MCF 10A (cell line): ENCODE data around the gene MSI2. TPM values are rescaled to one million over a fixed set of nuclear protein-coding genes. Genes with fewer than 3 reads are reported as not detected.

ENCODE experiments used
- BruUV-seq: library from RNA; stranded (reverse); fragments of 400-500 nt; replicated peaks from 2 replicates; lab custom pipeline; 2021; lab: Mats Ljungman, UMichigan
- CTCF ChIA-PET: fragments of 300-600 bp; sonication (Branson Sonifier 250); formaldehyde crosslinking; extraction: SDS; loops from one replicate; lab custom pipeline; 2021; ENCODE audit warnings: antibody characterized with exemption, inconsistent platforms; lab: Yijun Ruan, JAX
- POLR2A ChIA-PET: fragments of 300-600, 350-650 bp; sonication (Branson Sonifier 250); formaldehyde crosslinking; extraction: SDS; loops from one replicate; lab custom pipeline; 2020; ENCODE audit warnings: antibody characterized with exemption, inconsistent platforms; lab: Yijun Ruan, JAX
- DNase-seq: peaks from one replicate; pipeline ENCODE4 v3.0.0-alpha.2; 2018; ENCODE audit not compliant: unreplicated experiment
- H3K27ac Mint-ChIP-seq: one replicate; pipeline ENCODE4 v1.8.0; 2022; ENCODE audit warnings: mild to moderate bottlenecking, low read depth, mixed read lengths; ENCODE audit not compliant: unreplicated experiment
- H3K27me3 Mint-ChIP-seq: one replicate; pipeline ENCODE4 v1.8.0; 2022; ENCODE audit warnings: mixed read lengths; ENCODE audit not compliant: insufficient read depth, unreplicated experiment
- H3K36me3 Mint-ChIP-seq: one replicate; pipeline ENCODE4 v1.8.0; 2022; ENCODE audit warnings: mild to moderate bottlenecking, moderate library complexity, mixed read lengths; ENCODE audit not compliant: insufficient read depth, unreplicated experiment
- H3K4me1 Mint-ChIP-seq: one replicate; pipeline ENCODE4 v1.8.0; 2022; ENCODE audit warnings: mixed read lengths; ENCODE audit not compliant: insufficient read depth, unreplicated experiment
- H3K4me3 Mint-ChIP-seq: one replicate; pipeline ENCODE4 v1.8.0; 2022; ENCODE audit warnings: mild to moderate bottlenecking, moderate library complexity, mixed read lengths; ENCODE audit not compliant: unreplicated experiment
- H3K9me3 Mint-ChIP-seq: one replicate; pipeline ENCODE4 v1.8.0; 2022; ENCODE audit warnings: mixed read lengths; ENCODE audit not compliant: unreplicated experiment
- intact Hi-C: fragments of 100-400 bp; cut with micrococcal nuclease; formaldehyde crosslinking; loops from 2 replicates; pipeline ENCODE4 v1.14.1; 2022
- total RNA-seq: library from RNA; stranded (reverse); gene quantifications from 2 replicates; pipeline ENCODE4 v1.2.3, GENCODE V29; 2022
- TF ChIP-seq, protein P1 (sequence below): fragments of 200-600 bp; IDR thresholded peaks from one replicate; pipeline ENCODE4 v1.8.0; 2022; ENCODE audit warnings: antibody characterized with exemption, mild to moderate bottlenecking; ENCODE audit not compliant: unreplicated experiment

MSI2 gene
- total RNA-seq, 1 experiment from 2014 or later, result 60.6 TPM

DNA sequence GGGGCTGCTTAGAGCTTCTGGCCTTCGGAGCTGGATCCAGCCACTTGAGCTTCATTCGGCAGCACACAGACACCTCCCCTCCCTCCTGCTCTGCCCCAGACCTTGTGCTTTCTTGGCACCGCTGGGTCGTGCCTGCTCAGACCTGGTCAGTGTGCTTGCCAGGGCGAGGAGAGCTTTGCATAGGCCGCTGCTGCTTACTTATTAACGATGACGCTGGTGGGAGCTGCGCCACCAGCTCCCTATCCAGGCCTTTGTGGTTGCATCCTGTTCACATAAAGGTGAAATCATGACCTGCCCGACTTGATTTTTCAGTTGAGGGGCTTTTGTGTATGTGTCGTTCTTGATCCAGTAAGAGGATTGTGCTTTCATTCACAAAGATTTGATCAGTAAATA is 101.1 kb downstream of the MSI2 start:
- no TSS peak for BruUV-seq
- peaks cover 5% of the 10 kb centered on the region for H3K4me1 Mint-ChIP-seq
- TF ChIP-seq, protein P1, sequence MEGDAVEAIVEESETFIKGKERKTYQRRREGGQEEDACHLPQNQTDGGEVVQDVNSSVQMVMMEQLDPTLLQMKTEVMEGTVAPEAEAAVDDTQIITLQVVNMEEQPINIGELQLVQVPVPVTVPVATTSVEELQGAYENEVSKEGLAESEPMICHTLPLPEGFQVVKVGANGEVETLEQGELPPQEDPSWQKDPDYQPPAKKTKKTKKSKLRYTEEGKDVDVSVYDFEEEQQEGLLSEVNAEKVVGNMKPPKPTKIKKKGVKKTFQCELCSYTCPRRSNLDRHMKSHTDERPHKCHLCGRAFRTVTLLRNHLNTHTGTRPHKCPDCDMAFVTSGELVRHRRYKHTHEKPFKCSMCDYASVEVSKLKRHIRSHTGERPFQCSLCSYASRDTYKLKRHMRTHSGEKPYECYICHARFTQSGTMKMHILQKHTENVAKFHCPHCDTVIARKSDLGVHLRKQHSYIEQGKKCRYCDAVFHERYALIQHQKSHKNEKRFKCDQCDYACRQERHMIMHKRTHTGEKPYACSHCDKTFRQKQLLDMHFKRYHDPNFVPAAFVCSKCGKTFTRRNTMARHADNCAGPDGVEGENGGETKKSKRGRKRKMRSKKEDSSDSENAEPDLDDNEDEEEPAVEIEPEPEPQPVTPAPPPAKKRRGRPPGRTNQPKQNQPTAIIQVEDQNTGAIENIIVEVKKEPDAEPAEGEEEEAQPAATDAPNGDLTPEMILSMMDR, result no peak
- no peak for DNase-seq
- no peak overlapping the region for H3K27ac Mint-ChIP-seq
- H3K27me3 Mint-ChIP-seq, result no peaks in the 10 kb centered on the region
- POLR2A ChIA-PET, result interaction anchor here (1.1 to 2.0 kb wide), 3 partner anchors 12 to 25 kb away, joined by 4 to 6 read pairs (median 5); no protein-coding TSS in a partner anchor
- CTCF ChIA-PET, result interaction anchor here (1.1 to 2.3 kb wide), 2 partner anchors 32 to 114 kb away, joined by 3 to 8 read pairs; no protein-coding TSS in a partner anchor
- peaks cover 13% of the 10 kb centered on the region for H3K36me3 Mint-ChIP-seq
- intact Hi-C loops, result no loop called here
- no peaks in the 10 kb centered on the region for H3K9me3 Mint-ChIP-seq
- H3K4me3 Mint-ChIP-seq, result no peak overlapping the region

DNA sequence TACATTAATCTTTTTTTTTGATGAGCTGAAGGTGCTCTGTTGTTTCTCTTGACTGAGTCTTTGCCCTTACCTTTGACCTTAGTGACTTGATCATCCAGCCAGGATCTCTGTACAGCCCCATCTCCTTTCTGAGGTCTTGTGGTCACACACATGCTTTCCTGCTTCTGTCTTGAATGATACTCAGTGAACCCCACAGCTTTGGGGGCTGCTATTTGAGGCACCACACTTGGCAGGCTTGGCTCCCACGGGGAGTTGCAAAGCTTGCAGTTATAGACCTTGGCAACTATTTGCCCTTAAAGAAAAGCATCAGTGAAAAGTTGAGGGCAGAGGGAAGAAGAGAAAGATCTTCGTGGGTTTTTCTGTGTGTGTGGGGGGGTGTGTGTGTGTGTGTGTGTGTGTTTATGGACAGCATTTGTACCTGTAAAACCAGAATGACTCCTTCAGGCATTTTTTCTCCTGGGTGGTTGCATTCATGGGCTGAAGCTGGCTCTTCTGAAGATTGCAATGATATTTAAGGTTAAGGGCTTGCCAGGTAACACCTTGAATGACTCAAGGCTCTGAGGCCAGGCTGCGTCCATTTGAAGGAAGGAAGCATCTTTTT is 101.6 kb downstream of the MSI2 start:
- BruUV-seq, result no TSS peak
- DNase-seq, result no peak
- ChIA-PET CTCF (interaction anchor here (0.9 to 2.3 kb wide), 3 partner anchors 11 to 115 kb away, joined by 3 to 8 read pairs (median 4); no protein-coding TSS in a partner anchor), POLR2A (interaction anchor here (1.1 to 2.0 kb wide), 3 partner anchors 11 to 25 kb away, joined by 4 to 6 read pairs (median 5); no protein-coding TSS in a partner anchor)
- intact Hi-C loops, result no loop called here
- Mint-ChIP-seq H3K4me3 (no peak overlapping the region), H3K4me1 (peaks cover 5% of the 10 kb centered on the region), H3K27ac (no peak overlapping the region), H3K27me3 (no peaks in the 10 kb centered on the region), H3K36me3 (peaks cover 9% of the 10 kb centered on the region), H3K9me3 (no peaks in the 10 kb centered on the region)
- TF ChIP-seq, protein P1, result no peak

DNA sequence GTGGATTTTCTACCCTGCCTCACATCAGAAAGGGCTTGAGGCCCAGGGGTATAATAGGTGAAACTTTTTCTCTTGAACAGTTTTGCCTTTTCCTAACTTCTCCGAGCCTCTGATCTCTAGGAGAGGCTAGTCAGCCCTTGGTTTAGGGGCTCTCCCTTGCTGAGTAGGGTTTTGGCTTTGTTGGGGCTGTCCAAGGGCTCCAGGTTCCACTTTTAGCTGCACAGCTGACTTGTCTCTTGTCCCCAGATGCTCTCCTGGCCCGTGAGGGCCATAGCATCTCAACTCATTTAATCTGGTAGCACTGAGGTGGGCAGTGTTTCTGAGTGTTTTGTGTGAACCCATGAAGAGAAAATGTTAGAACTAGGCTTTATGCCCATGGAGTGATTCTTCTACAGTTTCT is 103.9 kb downstream of the MSI2 start:
- no peak overlapping the region for H3K27ac Mint-ChIP-seq
- ChIA-PET CTCF (interaction anchor here (0.6 to 1.6 kb wide), 3 partner anchors 80 to 230 kb away, joined by 3 to 5 read pairs (median 3); no protein-coding TSS in a partner anchor), POLR2A (interaction anchor here (0.6 to 2.1 kb wide), 3 partner anchors 9 to 33 kb away, joined by 4 to 13 read pairs (median 5); no protein-coding TSS in a partner anchor)
- TF ChIP-seq, protein P1, result no peak
- no peaks in the 10 kb centered on the region for H3K27me3 Mint-ChIP-seq
- H3K4me1 Mint-ChIP-seq, result peaks cover under 1% of the 10 kb centered on the region
- BruUV-seq, result no TSS peak
- H3K4me3 Mint-ChIP-seq, result no peak overlapping the region
- peaks cover 5% of the 10 kb centered on the region for H3K36me3 Mint-ChIP-seq
- intact Hi-C loops, result loop anchor here (10.0 kb wide), 1 partner anchor 385 kb away; the partner anchor contains the start of gene CCDC182
- no peaks in the 10 kb centered on the region for H3K9me3 Mint-ChIP-seq
- no peak for DNase-seq

DNA sequence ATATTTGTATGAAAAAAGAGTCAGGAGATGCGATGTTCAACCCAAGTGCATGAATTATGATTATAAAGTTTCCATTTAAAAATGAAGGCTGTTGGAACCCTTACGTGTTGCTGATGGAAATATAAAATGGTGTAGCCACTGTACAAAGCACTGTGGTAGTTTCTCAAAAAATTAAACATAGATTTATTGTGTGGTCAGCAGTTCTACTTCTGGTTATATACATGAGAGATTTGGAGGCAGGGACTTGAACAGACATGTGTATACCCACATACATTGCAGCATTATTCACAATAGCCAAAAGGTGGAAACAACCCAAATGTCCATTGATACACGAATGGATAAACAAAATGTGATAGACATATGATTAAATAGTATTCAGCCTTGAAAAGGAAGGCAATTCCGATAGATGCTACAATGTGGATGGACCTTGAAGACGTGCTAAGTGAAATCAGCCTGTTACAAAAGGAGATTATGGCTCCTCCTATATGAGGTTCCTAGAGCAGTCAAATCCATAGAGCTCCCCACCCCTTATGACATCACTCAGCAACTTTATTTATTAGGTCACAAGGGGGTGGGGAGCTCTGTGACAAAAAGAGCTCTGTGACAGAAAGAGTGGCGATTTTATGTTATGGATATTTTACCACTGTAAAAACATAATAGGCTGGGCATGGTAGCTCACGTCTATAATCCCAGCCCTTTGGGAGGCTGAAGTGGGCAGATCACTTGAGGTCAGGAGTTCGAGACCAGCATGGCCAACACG is 106.7 kb downstream of the MSI2 start:
- BruUV-seq, result no TSS peak
- CTCF ChIA-PET, result interaction anchor here (0.6 kb wide), 1 partner anchor 78 kb away, joined by 3 read pairs; no protein-coding TSS in a partner anchor
- intact Hi-C loops, result loop anchor here (10.0 kb wide), 1 partner anchor 382 kb away; the partner anchor contains the start of gene CCDC182
- DNase-seq, result no peak
- Mint-ChIP-seq H3K27ac (no peak overlapping the region), H3K9me3 (no peaks in the 10 kb centered on the region), H3K4me3 (no peak overlapping the region), H3K4me1 (peaks cover 5% of the 10 kb centered on the region), H3K36me3 (peaks cover 5% of the 10 kb centered on the region), H3K27me3 (no peaks in the 10 kb centered on the region)
- POLR2A ChIA-PET, result no interaction called here
- TF ChIP-seq, protein P1, result no peak
